CD4-positive, alpha-beta T cell treated with Interferon alpha-2 for 1 hour (primary cell): ENCODE results near the gene CBLB.
A peak's percentile ranks its signal among the peaks of the same experiment; 100 is the strongest.

Source experiments
- DNase-seq, 2 donors: peaks; one replicate each; pipeline ENCODE4 v3.0.0-alpha.2; 2020 to 2022

Gene CBLB

GRCh38 chr3:105868742-105869530, at the start of gene CBLB:
CBLB (minus strand) TSS chr3:105869012; CDS start chr3:105867577, 1,435 bp downstream.
- peak; percentile 86 to 91 for DNase-seq

- DNase-seq: no peak
Observed at GRCh38 chr3:105916767-105917166, 48.0 kb upstream of the CBLB start.

- no peak for DNase-seq
Observed at GRCh38 chr3:105915524-105915923, 46.7 kb upstream of the CBLB start.

GRCh38 chr3:105913616-105914015, 44.8 kb upstream of the CBLB start:
- DNase-seq: no peak

- DNase-seq: no peak
Observed at GRCh38 chr3:105912891-105913290, 44.1 kb upstream of the CBLB start.

GRCh38 chr3:105911496-105911895, 42.7 kb upstream of the CBLB start:
- DNase-seq: no peak

GRCh38 chr3:105907777-105908176, 39.0 kb upstream of the CBLB start:
- DNase-seq: no peak

GRCh38 chr3:105906836-105907235, 38.0 kb upstream of the CBLB start:
- DNase-seq: no peak

- no peak for DNase-seq
Observed at GRCh38 chr3:105906345-105906744, 37.5 kb upstream of the CBLB start.

- DNase-seq: no peak
Observed at GRCh38 chr3:105905328-105905727, 36.5 kb upstream of the CBLB start.

- no peak for DNase-seq
Observed at GRCh38 chr3:105904678-105905284, 36.0 kb upstream of the CBLB start.

GRCh38 chr3:105904251-105904650, 35.4 kb upstream of the CBLB start:
- DNase-seq: no peak

- no peak for DNase-seq
Observed at GRCh38 chr3:105899516-105899915, 30.7 kb upstream of the CBLB start.

GRCh38 chr3:105891101-105891500, 22.3 kb upstream of the CBLB start:
- DNase-seq: no peak

- no peak for DNase-seq
Observed at GRCh38 chr3:105888621-105889579, 20.1 kb upstream of the CBLB start.

- no peak for DNase-seq
Observed at GRCh38 chr3:105885256-105885655, 16.4 kb upstream of the CBLB start.

GRCh38 chr3:105883798-105884377, 15.1 kb upstream of the CBLB start:
- no peak for DNase-seq

- DNase-seq: no peak
Observed at GRCh38 chr3:105880681-105881290, 12.0 kb upstream of the CBLB start.

GRCh38 chr3:105878061-105878460, 9.2 kb upstream of the CBLB start:
- no peak for DNase-seq

GRCh38 chr3:105877336-105877910, 8.6 kb upstream of the CBLB start:
- DNase-seq: no peak

- DNase-seq: peak in 1 of 2 donors; percentile 40
Observed at GRCh38 chr3:105876780-105877327, 8.0 kb upstream of the CBLB start.
